Renal pelvis (tissue), 3 donors: Measurements from ENCODE around the gene AHRR. TPM values are rescaled to one million over a fixed set of nuclear protein-coding genes. Genes with fewer than 3 reads are reported as not detected.

Source experiments
- polyA plus RNA-seq, 3 donors: library from polyadenylated mRNA; unstranded; fragments of 120-200 nt; gene quantifications; one replicate each; pipeline ENCODE4 v1.2.1, GENCODE V29; 2013; ENCODE audit not compliant: insufficient read length in 3 of 3

Gene AHRR
- polyA plus RNA-seq, 3 donors: 2.4 to 3.6 (median 2.8) TPM

Other genes with a start within 250 kb of the AHRR start
- 10 to 100 TPM; 12.7 to 21.2 (median 15.9) TPM for gene PLEKHG4B, start 229.5 kb upstream of the AHRR start, polyA plus RNA-seq
- gene LRRC14B, start 130.2 kb upstream of the AHRR start, polyA plus RNA-seq: under 1 TPM in 2 of 3 donors, not detected in 1; 0.10 TPM
- gene CCDC127, start 103.6 kb upstream of the AHRR start, polyA plus RNA-seq: 10 to 100 TPM; 14.3 to 19.2 (median 15.9) TPM
- gene SDHA, start 103.4 kb upstream of the AHRR start, polyA plus RNA-seq: 100 to 1,000 TPM; 146 to 161 (median 150) TPM
- gene PDCD6, start 50.1 kb upstream of the AHRR start, polyA plus RNA-seq: 100 to 1,000 TPM; 124 to 141 (median 135) TPM
- gene EXOC3, start 121.5 kb downstream of the AHRR start, polyA plus RNA-seq: 10 to 100 TPM; 57.0 to 79.1 (median 66.9) TPM
- gene SLC9A3, start 202.7 kb downstream of the AHRR start, polyA plus RNA-seq: 10 to 100 TPM; 46.4 to 69.6 (median 58.0) TPM